Breast epithelium (tissue), 4 donors: Measurements from ENCODE around the gene NFKB1. TPM values are rescaled to one million over a fixed set of nuclear protein-coding genes. Genes with fewer than 3 reads are reported as not detected.

Experiments used
- DNase-seq, 2 donors: peaks; one replicate each; pipeline ENCODE4 v3.0.0-alpha.2; 2019; ENCODE audit warnings: low spot score in 2 of 2
- H3K27ac ChIP-seq, 2 donors: fragments of 200-600 bp; sonication (generic) in 1 of 2; one replicate each; pipeline ENCODE4 v1.5.1; 2016 to 2019; ENCODE audit warnings: mild to moderate bottlenecking in 1 of 2
- H3K27me3 ChIP-seq, 2 donors: fragments of 200-600 bp; sonication (generic) in 1 of 2; one replicate each; pipeline versions ENCODE4 v1.5.1 to v1.6.0; 2017 to 2019; ENCODE audit warnings: control low read depth in 1 of 2, mild to moderate bottlenecking in 1 of 2
- H3K36me3 ChIP-seq: fragments of 200-600 bp; one replicate; pipeline ENCODE4 v1.5.1; 2019
- H3K4me1 ChIP-seq, 2 donors: fragments of 200-600 bp; sonication (generic); one replicate each; pipeline ENCODE4 v1.5.1; 2016 to 2019; ENCODE audit warnings: control low read depth in 1 of 2
- H3K4me3 ChIP-seq, 3 donors: fragments of 200-600 bp; sonication (generic); 1 replicate in 2 of 3; 2 replicates in 1 of 3; pipeline ENCODE4 v1.5.1; 2016 to 2019; ENCODE audit warnings: mild to moderate bottlenecking in 3 of 3, moderate library complexity in 2 of 3
- H3K9me3 ChIP-seq, 2 donors: fragments of 200-600 bp; sonication (generic) in 1 of 2; one replicate each; pipeline ENCODE4 v1.5.1; 2016 to 2019; ENCODE audit warnings: control low read depth in 1 of 2
- POLR2A ChIP-seq: fragments of 450-650 bp; IDR thresholded peaks from one replicate; pipeline ENCODE4 v1.6.1; 2016; ENCODE audit warnings: antibody characterized with exemption, mild to moderate bottlenecking, moderate library complexity
- POLR2AphosphoS5 ChIP-seq, 3 donors: sonication (generic); formaldehyde crosslinking; IDR thresholded peaks; one replicate each; pipeline ENCODE4 v1.6.1; 2017; ENCODE audit warnings: antibody characterized with exemption in 3 of 3
- intact Hi-C: fragments of 100-400 bp; cut with DNase I; formaldehyde crosslinking; loops from one replicate; pipeline ENCODE4 v1.15.1; 2023; ENCODE audit warnings: low total_unique reads
- total RNA-seq, 3 donors: library from RNA; depleted of rRNA; stranded (reverse); fragments of >200 nt; gene quantifications; one replicate each; pipeline ENCODE4 v1.1.0, GENCODE V29; 2016
- TF ChIP-seq, protein P1 (sequence below), 3 donors: fragments of 450-650 bp; IDR thresholded peaks; one replicate each; pipeline ENCODE4 v1.5.1; 2016 to 2017; ENCODE audit warnings: antibody characterized with exemption in 3 of 3, mild to moderate bottlenecking in 3 of 3, moderate library complexity in 3 of 3

NFKB1 gene
- total RNA-seq, 3 donors from 2014 or later, result 30.2 to 52.5 (median 42.6) TPM

GRCh38 chr4:102521570-102521969 is 20.4 kb downstream of the NFKB1 start:
- H3K4me1 ChIP-seq, result no peaks in the 10 kb centered on the region
- DNase-seq, result no peak
- intact Hi-C loops, result no loop called here
- TF ChIP-seq POLR2A (no peak), POLR2AphosphoS5 (IDR thresholded peaks at IDR 0.05) (no peak)
- TF ChIP-seq, protein P1, sequence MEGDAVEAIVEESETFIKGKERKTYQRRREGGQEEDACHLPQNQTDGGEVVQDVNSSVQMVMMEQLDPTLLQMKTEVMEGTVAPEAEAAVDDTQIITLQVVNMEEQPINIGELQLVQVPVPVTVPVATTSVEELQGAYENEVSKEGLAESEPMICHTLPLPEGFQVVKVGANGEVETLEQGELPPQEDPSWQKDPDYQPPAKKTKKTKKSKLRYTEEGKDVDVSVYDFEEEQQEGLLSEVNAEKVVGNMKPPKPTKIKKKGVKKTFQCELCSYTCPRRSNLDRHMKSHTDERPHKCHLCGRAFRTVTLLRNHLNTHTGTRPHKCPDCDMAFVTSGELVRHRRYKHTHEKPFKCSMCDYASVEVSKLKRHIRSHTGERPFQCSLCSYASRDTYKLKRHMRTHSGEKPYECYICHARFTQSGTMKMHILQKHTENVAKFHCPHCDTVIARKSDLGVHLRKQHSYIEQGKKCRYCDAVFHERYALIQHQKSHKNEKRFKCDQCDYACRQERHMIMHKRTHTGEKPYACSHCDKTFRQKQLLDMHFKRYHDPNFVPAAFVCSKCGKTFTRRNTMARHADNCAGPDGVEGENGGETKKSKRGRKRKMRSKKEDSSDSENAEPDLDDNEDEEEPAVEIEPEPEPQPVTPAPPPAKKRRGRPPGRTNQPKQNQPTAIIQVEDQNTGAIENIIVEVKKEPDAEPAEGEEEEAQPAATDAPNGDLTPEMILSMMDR (IDR thresholded peaks at IDR 0.05), result no peak
- H3K9me3 ChIP-seq, result no peaks in the 10 kb centered on the region
- H3K36me3 ChIP-seq, result no peaks in the 10 kb centered on the region
- H3K4me3 ChIP-seq, result no peak overlapping the region
- H3K27me3 ChIP-seq, result no peaks in the 10 kb centered on the region
- H3K27ac ChIP-seq, result no peak overlapping the region

GRCh38 chr4:102522031-102522440 is 20.9 kb downstream of the NFKB1 start:
- no peak for DNase-seq
- no peak for TF ChIP-seq POLR2A
- no peak for TF ChIP-seq POLR2AphosphoS5 (IDR thresholded peaks at IDR 0.05)
- TF ChIP-seq, protein P1 (IDR thresholded peaks at IDR 0.05), result no peak
- H3K27ac ChIP-seq, result no peak overlapping the region
- intact Hi-C loops, result no loop called here
- H3K4me1 ChIP-seq, result no peaks in the 10 kb centered on the region
- H3K27me3 ChIP-seq, result no peaks in the 10 kb centered on the region
- no peak overlapping the region for H3K4me3 ChIP-seq
- no peaks in the 10 kb centered on the region for H3K36me3 ChIP-seq
- H3K9me3 ChIP-seq, result no peaks in the 10 kb centered on the region

GRCh38 chr4:102524691-102525090 is 23.5 kb downstream of the NFKB1 start:
- H3K36me3 ChIP-seq, result no peaks in the 10 kb centered on the region
- intact Hi-C loops, result no loop called here
- no peak overlapping the region for H3K27ac ChIP-seq
- TF ChIP-seq POLR2A, result no peak
- TF ChIP-seq, protein P1 (IDR thresholded peaks at IDR 0.05), result no peak
- TF ChIP-seq POLR2AphosphoS5 (IDR thresholded peaks at IDR 0.05), result no peak
- no peak overlapping the region for H3K4me3 ChIP-seq
- DNase-seq, result no peak
- no peaks in the 10 kb centered on the region for H3K4me1 ChIP-seq
- no peaks in the 10 kb centered on the region for H3K9me3 ChIP-seq
- H3K27me3 ChIP-seq, result no peaks in the 10 kb centered on the region

- Histone ChIP-seq H3K27ac (no peak overlapping the region), H3K4me3 (no peak overlapping the region), H3K4me1 (no peaks in the 10 kb centered on the region), H3K36me3 (no peaks in the 10 kb centered on the region), H3K9me3 (no peaks in the 10 kb centered on the region), H3K27me3 (no peaks in the 10 kb centered on the region)
- DNase-seq, result no peak
- TF ChIP-seq POLR2AphosphoS5 (IDR thresholded peaks at IDR 0.05) (no peak), POLR2A (no peak)
- TF ChIP-seq, protein P1 (IDR thresholded peaks at IDR 0.05), result no peak
- intact Hi-C loops, result no loop called here
Measured at GRCh38 chr4:102525097-102525496, 23.9 kb downstream of the NFKB1 start.

DNA sequence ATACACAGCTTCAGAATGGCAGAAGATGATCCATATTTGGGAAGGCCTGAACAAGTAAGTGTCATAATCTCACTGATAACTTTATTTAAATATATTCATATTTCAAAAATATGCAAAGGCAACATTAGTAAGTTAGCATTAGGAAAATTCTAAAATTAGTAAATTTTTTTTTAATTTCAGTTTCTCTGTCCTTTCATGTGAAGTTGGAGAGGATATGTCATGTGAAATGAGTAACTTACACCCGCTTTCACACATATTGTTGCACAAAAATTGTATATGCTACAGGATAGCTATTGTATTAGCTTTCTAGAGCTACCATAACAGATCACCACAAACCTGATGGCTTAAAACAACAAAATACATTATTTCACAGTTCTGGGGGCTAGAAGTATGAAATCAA is 24.3 kb downstream of the NFKB1 start:
- Histone ChIP-seq H3K27ac (no peak overlapping the region), H3K9me3 (no peaks in the 10 kb centered on the region), H3K36me3 (no peaks in the 10 kb centered on the region), H3K27me3 (no peaks in the 10 kb centered on the region), H3K4me3 (no peak overlapping the region), H3K4me1 (no peaks in the 10 kb centered on the region)
- TF ChIP-seq POLR2AphosphoS5 (IDR thresholded peaks at IDR 0.05) (no peak), POLR2A (no peak)
- TF ChIP-seq, protein P1 (IDR thresholded peaks at IDR 0.05), result no peak
- no peak for DNase-seq
- intact Hi-C loops, result no loop called here
